ENCODE results near the gene CDK5. TPM values are rescaled to one million over a fixed set of nuclear protein-coding genes. Genes with fewer than 3 reads are reported as not detected.
"Not testable (repeated sequence)": the region's sequence is repeated elsewhere in the genome, so short reads cannot be mapped to it uniquely, and the experiment has no call there.

CDK5 gene
- total and polyA plus RNA-seq, 4 donors, result 6.8 to 17.3 (median 9.2) TPM

- peak overlapping the region; percentile 69 for H3K4me3 ChIP-seq
- 61 to 73% methylated on average over 17 of the region's 17 CpGs for WGBS, 2 donors
- peaks cover 0 to 18% (median 0%) of the 10 kb centered on the region in 5 donors for H3K4me1 ChIP-seq (ENCODE audit: control insufficient read depth in 5 of 5, insufficient read depth in 5 of 5, low read length in 5 of 5)
- no peaks in the 10 kb centered on the region for H3K27me3 ChIP-seq (ENCODE audit: control insufficient read depth in 3 of 3, insufficient read depth in 3 of 3, low read length in 2 of 3)
- ATAC-seq (ENCODE audit: insufficient read depth, low FRiP score), result no peak
- H3K36me3 ChIP-seq (ENCODE audit: control insufficient read depth in 4 of 4, insufficient read depth in 4 of 4, low read length in 4 of 4), result peaks cover 0 to 8% (median 0%) of the 10 kb centered on the region in 4 donors
- H3K9ac ChIP-seq (ENCODE audit: insufficient read depth in 1 of 2, low read length in 2 of 2), result peak overlapping the region in 1 of 2 donors; percentile 61
- peak overlapping the region; percentile 54 to 75 for H3K27ac ChIP-seq (ENCODE audit: low read depth in 1 of 2, low read length in 1 of 2)
- H3K9me3 ChIP-seq (ENCODE audit: control insufficient read depth in 4 of 4, insufficient read depth in 3 of 4, low read length in 3 of 4), result no peaks in the 10 kb centered on the region
- no peak for TF ChIP-seq CTCF (IDR thresholded peaks at IDR 0.05; ENCODE audit: control extremely low read depth, extremely low read depth)
- no peak for DNase-seq
Measured at GRCh38 chr7:151028948-151029501, 28.7 kb downstream of the CDK5 start.

GRCh38 chr7:151028131-151028947 is 29.4 kb downstream of the CDK5 start, which contains the start of gene ABCB8:
Gene ABCB8, plus strand, starts transcription at chr7:151028450. Its CDS starts 66 bp downstream, at chr7:151028516.
- Histone ChIP-seq H3K4me3 (peak within 1 kb of the TSS; percentile 69), H3K9me3 (ENCODE audit: control insufficient read depth in 4 of 4, insufficient read depth in 3 of 4, low read length in 3 of 4) (no peaks in the 10 kb centered on the region), H3K27me3 (ENCODE audit: control insufficient read depth in 3 of 3, insufficient read depth in 3 of 3, low read length in 2 of 3) (no peaks in the 10 kb centered on the region), H3K36me3 (ENCODE audit: control insufficient read depth in 4 of 4, insufficient read depth in 4 of 4, low read length in 4 of 4) (peaks cover 0 to 3% (median 0%) of the 10 kb centered on the region in 4 donors), H3K27ac (ENCODE audit: low read depth in 1 of 2, low read length in 1 of 2) (peak within 1 kb of the TSS; percentile 83 to 88), H3K9ac (ENCODE audit: insufficient read depth in 1 of 2, low read length in 2 of 2) (peak within 1 kb of the TSS in 1 of 2 donors; percentile 61), H3K4me1 (ENCODE audit: control insufficient read depth in 5 of 5, insufficient read depth in 5 of 5, low read length in 5 of 5) (peaks cover 0 to 21% (median 0%) of the 10 kb centered on the region in 5 donors)
- ATAC-seq (ENCODE audit: insufficient read depth, low FRiP score), result peak; percentile 95
- DNase-seq, result peak; percentile 99 to 100 (median 100)
- peak; percentile 34 for TF ChIP-seq CTCF (IDR thresholded peaks at IDR 0.05; ENCODE audit: control extremely low read depth, extremely low read depth)
- 1% methylated on average over 52 to 53 of the region's 53 CpGs for WGBS, 2 donors

- H3K9me3 ChIP-seq (ENCODE audit: control insufficient read depth in 4 of 4, insufficient read depth in 3 of 4, low read length in 3 of 4); DNase-seq; ATAC-seq (ENCODE audit: insufficient read depth, low FRiP score); H3K36me3 ChIP-seq (ENCODE audit: control insufficient read depth in 4 of 4, insufficient read depth in 4 of 4, low read length in 4 of 4); H3K27me3 ChIP-seq (ENCODE audit: control insufficient read depth in 3 of 3, insufficient read depth in 3 of 3, low read length in 2 of 3): not testable (repeated sequence)
- Histone ChIP-seq H3K9ac (ENCODE audit: insufficient read depth in 1 of 2, low read length in 2 of 2) (peak overlapping the region in 1 of 2 donors; percentile 59), H3K4me1 (ENCODE audit: control insufficient read depth in 5 of 5, insufficient read depth in 5 of 5, low read length in 5 of 5) (peaks cover 0 to 25% (median 0%) of the 10 kb centered on the region in 5 donors), H3K27ac (ENCODE audit: low read depth in 1 of 2, low read length in 1 of 2) (peak overlapping the region in 1 of 2 donors; percentile 83), H3K4me3 (peak overlapping the region; percentile 9)
- WGBS, 2 donors, result 7 to 10% methylated on average over 16 of the region's 16 CpGs
Measured at GRCh38 chr7:151027728-151028130, 30.0 kb downstream of the CDK5 start.

- ATAC-seq (ENCODE audit: insufficient read depth, low FRiP score); H3K9me3 ChIP-seq (ENCODE audit: control insufficient read depth in 4 of 4, insufficient read depth in 3 of 4, low read length in 3 of 4); H3K36me3 ChIP-seq (ENCODE audit: control insufficient read depth in 4 of 4, insufficient read depth in 4 of 4, low read length in 4 of 4); H3K27me3 ChIP-seq (ENCODE audit: control insufficient read depth in 3 of 3, insufficient read depth in 3 of 3, low read length in 2 of 3); H3K4me3 ChIP-seq: not testable (repeated sequence)
- Histone ChIP-seq H3K9ac (ENCODE audit: insufficient read depth in 1 of 2, low read length in 2 of 2) (peak overlapping the region in 1 of 2 donors; percentile 9), H3K27ac (ENCODE audit: low read depth in 1 of 2, low read length in 1 of 2) (peak overlapping the region in 1 of 2 donors; percentile 83), H3K4me1 (ENCODE audit: control insufficient read depth in 5 of 5, insufficient read depth in 5 of 5, low read length in 5 of 5) (peaks cover 0 to 25% (median 0%) of the 10 kb centered on the region in 5 donors)
- peak in 1 of 3 donors; percentile 26 for DNase-seq
- WGBS, 2 donors, result 40 to 41% methylated on average over 19 of the region's 19 CpGs
Measured at GRCh38 chr7:151026771-151027727, 30.6 kb downstream of the CDK5 start.

Measured in lung (tissue), 12 donors.